ENCODE data around the gene EPHA4. TPM values are rescaled to one million over a fixed set of nuclear protein-coding genes. Genes with fewer than 3 reads are reported as not detected.

Gene EPHA4
- total and polyA plus RNA-seq, 5 donors from 2014 or later: 7.1 to 23.5 (median 12.0) TPM

GRCh38 chr2:221444106-221444505 lies 128.0 kb downstream of the EPHA4 start:
- ATAC-seq (ENCODE audit: low read depth in 2 of 2): no peak
- H3K27ac Mint-ChIP-seq: no peak overlapping the region
- H3K4me1 ChIP-seq (ENCODE audit: control insufficient read depth, insufficient read depth, low read length, poor library complexity, severe bottlenecking): no peaks in the 10 kb centered on the region
- no peaks in the 10 kb centered on the region for H3K9me3 ChIP-seq (ENCODE audit: control insufficient read depth in 2 of 2, low read length in 2 of 2)
- no peak for DNase-seq
- H3K27me3 ChIP-seq (ENCODE audit: control insufficient read depth, insufficient read depth, low read length): no peaks in the 10 kb centered on the region
- peaks cover 20% of the 10 kb centered on the region for H3K36me3 ChIP-seq (ENCODE audit: control insufficient read depth, insufficient read depth, low read length)
- no peaks in the 10 kb centered on the region for H3K4me1 Mint-ChIP-seq
- H3K4me3 Mint-ChIP-seq: no peak overlapping the region
- no peak overlapping the region for H3K27ac ChIP-seq (ENCODE audit: insufficient read depth, low read length, poor library complexity, severe bottlenecking)
- H3K4me3 ChIP-seq (ENCODE audit: low read depth, low read length): no peak overlapping the region
- H3K9me3 Mint-ChIP-seq: no peaks in the 10 kb centered on the region
- H3K36me3 Mint-ChIP-seq: peaks cover 4% of the 10 kb centered on the region
- no peaks in the 10 kb centered on the region for H3K27me3 Mint-ChIP-seq

DNA sequence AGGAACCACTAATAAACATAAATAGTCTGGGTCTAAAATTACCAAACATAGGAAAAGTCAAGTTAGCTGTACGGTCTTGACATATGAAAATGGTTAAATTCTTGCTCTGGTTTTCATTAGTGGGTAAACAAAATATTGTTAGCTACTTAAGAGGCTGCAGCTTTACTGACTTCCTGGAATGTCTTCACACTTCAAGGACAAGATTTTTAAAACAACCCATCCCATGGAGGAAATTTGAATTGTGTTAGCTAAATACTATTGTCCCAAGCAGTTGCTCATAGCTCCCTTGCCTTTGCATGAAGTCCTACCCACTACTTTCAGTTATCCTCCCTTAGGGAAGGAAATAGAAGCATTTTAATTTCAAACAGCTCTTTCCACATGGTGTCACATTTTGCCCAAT lies 128.5 kb downstream of the EPHA4 start:
- no peak overlapping the region for H3K4me3 ChIP-seq (ENCODE audit: low read depth, low read length)
- DNase-seq (no peak), ATAC-seq (ENCODE audit: low read depth in 2 of 2) (no peak)
- no peaks in the 10 kb centered on the region for H3K4me1 ChIP-seq (ENCODE audit: control insufficient read depth, insufficient read depth, low read length, poor library complexity, severe bottlenecking)
- H3K9me3 Mint-ChIP-seq: no peaks in the 10 kb centered on the region
- H3K27ac Mint-ChIP-seq: no peak overlapping the region
- H3K27ac ChIP-seq (ENCODE audit: insufficient read depth, low read length, poor library complexity, severe bottlenecking): no peak overlapping the region
- H3K36me3 ChIP-seq (ENCODE audit: control insufficient read depth, insufficient read depth, low read length): peaks cover 20% of the 10 kb centered on the region
- H3K4me3 Mint-ChIP-seq: no peak overlapping the region
- no peaks in the 10 kb centered on the region for H3K27me3 Mint-ChIP-seq
- H3K4me1 Mint-ChIP-seq: no peaks in the 10 kb centered on the region
- H3K27me3 ChIP-seq (ENCODE audit: control insufficient read depth, insufficient read depth, low read length): no peaks in the 10 kb centered on the region
- no peaks in the 10 kb centered on the region for H3K9me3 ChIP-seq (ENCODE audit: control insufficient read depth in 2 of 2, low read length in 2 of 2)
- peaks cover 4% of the 10 kb centered on the region for H3K36me3 Mint-ChIP-seq

DNA sequence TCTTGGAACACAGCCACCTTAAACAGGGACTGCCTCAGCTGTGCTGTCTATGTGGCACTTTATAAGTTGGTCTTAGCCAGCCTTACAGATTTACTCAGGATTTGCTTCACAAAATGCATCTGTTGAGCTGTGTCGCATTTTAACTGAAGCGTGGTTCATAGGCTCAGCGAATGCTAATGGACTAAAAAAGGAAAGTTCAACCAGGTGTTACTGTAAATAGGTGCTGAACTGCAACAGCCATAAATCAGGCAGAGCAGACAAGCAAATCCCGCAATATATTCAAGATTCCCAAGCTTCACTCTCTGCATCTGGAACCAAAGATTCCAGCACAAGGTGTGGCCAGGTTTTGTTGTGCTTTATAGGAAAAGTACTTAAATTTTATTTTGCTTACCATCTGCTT lies 130.0 kb downstream of the EPHA4 start:
- ATAC-seq (ENCODE audit: low read depth in 2 of 2): no peak
- no peak overlapping the region for H3K27ac Mint-ChIP-seq

GRCh38 chr2:221439761-221440479 lies 132.2 kb downstream of the EPHA4 start:
- no peaks in the 10 kb centered on the region for H3K9me3 ChIP-seq (ENCODE audit: control insufficient read depth in 2 of 2, low read length in 2 of 2)
- no peaks in the 10 kb centered on the region for H3K27me3 Mint-ChIP-seq
- DNase-seq (no peak), ATAC-seq (ENCODE audit: low read depth in 2 of 2) (no peak)
- peak overlapping the region in 1 of 3 donors; percentile 52 for H3K27ac Mint-ChIP-seq
- no peaks in the 10 kb centered on the region for H3K9me3 Mint-ChIP-seq
- no peaks in the 10 kb centered on the region for H3K27me3 ChIP-seq (ENCODE audit: control insufficient read depth, insufficient read depth, low read length)
- no peaks in the 10 kb centered on the region for H3K4me1 ChIP-seq (ENCODE audit: control insufficient read depth, insufficient read depth, low read length, poor library complexity, severe bottlenecking)
- no peak overlapping the region for H3K4me3 ChIP-seq (ENCODE audit: low read depth, low read length)
- no peaks in the 10 kb centered on the region for H3K4me1 Mint-ChIP-seq
- no peak overlapping the region for H3K27ac ChIP-seq (ENCODE audit: insufficient read depth, low read length, poor library complexity, severe bottlenecking)
- peaks cover 10% of the 10 kb centered on the region for H3K36me3 Mint-ChIP-seq
- no peak overlapping the region for H3K4me3 Mint-ChIP-seq
- H3K36me3 ChIP-seq (ENCODE audit: control insufficient read depth, insufficient read depth, low read length): peaks cover 23% of the 10 kb centered on the region

More for the DNA sequence above, 130.0 kb downstream of the EPHA4 start:
- no peak for DNase-seq
- H3K9me3 ChIP-seq (ENCODE audit: control insufficient read depth in 2 of 2, low read length in 2 of 2): no peaks in the 10 kb centered on the region
- H3K36me3 ChIP-seq (ENCODE audit: control insufficient read depth, insufficient read depth, low read length): peaks cover 20% of the 10 kb centered on the region
- Mint-ChIP-seq H3K4me1 (no peaks in the 10 kb centered on the region), H3K27me3 (no peaks in the 10 kb centered on the region), H3K4me3 (no peak overlapping the region), H3K9me3 (no peaks in the 10 kb centered on the region), H3K36me3 (peaks cover 5% of the 10 kb centered on the region)
- no peaks in the 10 kb centered on the region for H3K4me1 ChIP-seq (ENCODE audit: control insufficient read depth, insufficient read depth, low read length, poor library complexity, severe bottlenecking)
- no peak overlapping the region for H3K4me3 ChIP-seq (ENCODE audit: low read depth, low read length)
- no peak overlapping the region for H3K27ac ChIP-seq (ENCODE audit: insufficient read depth, low read length, poor library complexity, severe bottlenecking)
- H3K27me3 ChIP-seq (ENCODE audit: control insufficient read depth, insufficient read depth, low read length): no peaks in the 10 kb centered on the region

DNA sequence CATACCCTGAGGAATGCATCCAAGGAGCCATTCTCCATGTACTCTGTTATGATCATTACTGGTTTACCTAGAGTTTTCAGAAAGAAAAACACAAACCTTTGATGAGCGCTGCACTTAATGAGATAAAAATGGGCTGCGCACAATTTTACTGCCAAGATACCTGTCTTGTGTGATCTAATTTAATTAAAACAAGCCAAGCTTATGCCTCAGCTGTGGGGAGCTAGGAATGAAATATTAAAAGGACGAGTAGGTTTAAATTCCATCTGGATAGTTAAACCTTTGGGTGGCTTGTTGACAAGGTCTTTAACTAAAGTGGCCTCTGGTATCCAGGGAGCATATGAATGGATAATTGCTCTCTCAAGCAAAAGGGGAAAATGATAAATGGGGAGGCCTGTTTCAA lies 135.0 kb downstream of the EPHA4 start:
- peaks cover 20% of the 10 kb centered on the region for H3K36me3 ChIP-seq (ENCODE audit: control insufficient read depth, insufficient read depth, low read length)
- H3K27ac ChIP-seq (ENCODE audit: insufficient read depth, low read length, poor library complexity, severe bottlenecking): no peak overlapping the region
- H3K9me3 ChIP-seq (ENCODE audit: control insufficient read depth in 2 of 2, low read length in 2 of 2): no peaks in the 10 kb centered on the region
- Mint-ChIP-seq H3K27me3 (no peaks in the 10 kb centered on the region), H3K27ac (no peak overlapping the region), H3K36me3 (peaks cover 23% of the 10 kb centered on the region), H3K4me1 (no peaks in the 10 kb centered on the region), H3K9me3 (no peaks in the 10 kb centered on the region), H3K4me3 (no peak overlapping the region)
- H3K4me3 ChIP-seq (ENCODE audit: low read depth, low read length): no peak overlapping the region
- DNase-seq: no peak
- H3K27me3 ChIP-seq (ENCODE audit: control insufficient read depth, insufficient read depth, low read length): no peaks in the 10 kb centered on the region
- no peak for ATAC-seq (ENCODE audit: low read depth in 2 of 2)
- H3K4me1 ChIP-seq (ENCODE audit: control insufficient read depth, insufficient read depth, low read length, poor library complexity, severe bottlenecking): no peaks in the 10 kb centered on the region

GRCh38 chr2:221435171-221435570 lies 136.9 kb downstream of the EPHA4 start:
- Mint-ChIP-seq H3K27ac (no peak overlapping the region), H3K27me3 (no peaks in the 10 kb centered on the region), H3K4me3 (no peak overlapping the region), H3K9me3 (no peaks in the 10 kb centered on the region), H3K4me1 (no peaks in the 10 kb centered on the region), H3K36me3 (peaks cover 20% of the 10 kb centered on the region)
- Histone ChIP-seq H3K36me3 (ENCODE audit: control insufficient read depth, insufficient read depth, low read length) (peaks cover 19% of the 10 kb centered on the region), H3K27me3 (ENCODE audit: control insufficient read depth, insufficient read depth, low read length) (no peaks in the 10 kb centered on the region), H3K4me3 (ENCODE audit: low read depth, low read length) (no peak overlapping the region), H3K9me3 (ENCODE audit: control insufficient read depth in 2 of 2, low read length in 2 of 2) (no peaks in the 10 kb centered on the region), H3K4me1 (ENCODE audit: control insufficient read depth, insufficient read depth, low read length, poor library complexity, severe bottlenecking) (no peaks in the 10 kb centered on the region), H3K27ac (ENCODE audit: insufficient read depth, low read length, poor library complexity, severe bottlenecking) (no peak overlapping the region)
- ATAC-seq (ENCODE audit: low read depth in 2 of 2) (no peak), DNase-seq (no peak)

DNA sequence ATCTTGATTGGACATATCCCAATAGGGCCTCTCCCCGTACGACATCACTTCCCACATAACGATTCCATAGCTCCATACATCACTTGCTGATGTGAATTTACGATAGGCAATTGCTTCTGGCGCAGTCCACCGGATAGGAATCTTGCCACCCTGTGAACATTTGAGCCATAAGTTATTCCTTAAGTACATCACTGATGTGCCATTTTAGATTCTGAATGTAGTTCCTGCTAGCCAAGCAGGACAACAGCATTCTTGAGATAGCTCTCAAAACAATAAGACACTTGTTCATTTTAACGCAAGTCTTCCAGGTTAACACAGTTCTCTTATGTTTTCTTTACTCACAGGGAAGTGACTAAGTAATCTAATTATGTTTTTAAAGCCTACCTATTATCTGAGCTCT lies 138.0 kb downstream of the EPHA4 start:
- peaks cover 20% of the 10 kb centered on the region for H3K36me3 Mint-ChIP-seq
- peaks cover 0 to 4% (median 1%) of the 10 kb centered on the region in 4 donors for H3K4me1 Mint-ChIP-seq
- H3K4me3 Mint-ChIP-seq: no peak overlapping the region
- no peaks in the 10 kb centered on the region for H3K9me3 ChIP-seq (ENCODE audit: control insufficient read depth in 2 of 2, low read length in 2 of 2)
- ATAC-seq (ENCODE audit: low read depth in 2 of 2) (no peak), DNase-seq (no peak)
- no peaks in the 10 kb centered on the region for H3K27me3 Mint-ChIP-seq
- no peak overlapping the region for H3K4me3 ChIP-seq (ENCODE audit: low read depth, low read length)
- no peak overlapping the region for H3K27ac ChIP-seq (ENCODE audit: insufficient read depth, low read length, poor library complexity, severe bottlenecking)
- no peaks in the 10 kb centered on the region for H3K9me3 Mint-ChIP-seq
- no peaks in the 10 kb centered on the region for H3K4me1 ChIP-seq (ENCODE audit: control insufficient read depth, insufficient read depth, low read length, poor library complexity, severe bottlenecking)
- H3K27me3 ChIP-seq (ENCODE audit: control insufficient read depth, insufficient read depth, low read length): no peaks in the 10 kb centered on the region
- peaks cover 19% of the 10 kb centered on the region for H3K36me3 ChIP-seq (ENCODE audit: control insufficient read depth, insufficient read depth, low read length)
- no peak overlapping the region for H3K27ac Mint-ChIP-seq

GRCh38 chr2:221431477-221431876 lies 140.6 kb downstream of the EPHA4 start:
- Histone ChIP-seq H3K36me3 (ENCODE audit: control insufficient read depth, insufficient read depth, low read length) (peaks cover 20% of the 10 kb centered on the region), H3K4me1 (ENCODE audit: control insufficient read depth, insufficient read depth, low read length, poor library complexity, severe bottlenecking) (no peaks in the 10 kb centered on the region), H3K9me3 (ENCODE audit: control insufficient read depth in 2 of 2, low read length in 2 of 2) (no peaks in the 10 kb centered on the region), H3K27ac (ENCODE audit: insufficient read depth, low read length, poor library complexity, severe bottlenecking) (no peak overlapping the region), H3K4me3 (ENCODE audit: low read depth, low read length) (no peak overlapping the region), H3K27me3 (ENCODE audit: control insufficient read depth, insufficient read depth, low read length) (no peaks in the 10 kb centered on the region)
- H3K27me3 Mint-ChIP-seq: no peaks in the 10 kb centered on the region
- no peak overlapping the region for H3K4me3 Mint-ChIP-seq
- H3K36me3 Mint-ChIP-seq: peaks cover 19% of the 10 kb centered on the region
- H3K4me1 Mint-ChIP-seq: peaks cover 0 to 5% (median 2%) of the 10 kb centered on the region in 4 donors
- H3K27ac Mint-ChIP-seq: no peak overlapping the region
- no peak for DNase-seq
- H3K9me3 Mint-ChIP-seq: no peaks in the 10 kb centered on the region
- no peak for ATAC-seq (ENCODE audit: low read depth in 2 of 2)
